ENCODE results near the gene APOBEC2. TPM values are rescaled to one million over a fixed set of nuclear protein-coding genes. Genes with fewer than 3 reads are reported as not detected.

Gene APOBEC2
- total and polyA plus RNA-seq, 2 of the 13 experiments (the other 11 are each of a cell fraction or from before 2014, with no cell fraction given) = 0.09 TPM; not detected in 1

DNA sequence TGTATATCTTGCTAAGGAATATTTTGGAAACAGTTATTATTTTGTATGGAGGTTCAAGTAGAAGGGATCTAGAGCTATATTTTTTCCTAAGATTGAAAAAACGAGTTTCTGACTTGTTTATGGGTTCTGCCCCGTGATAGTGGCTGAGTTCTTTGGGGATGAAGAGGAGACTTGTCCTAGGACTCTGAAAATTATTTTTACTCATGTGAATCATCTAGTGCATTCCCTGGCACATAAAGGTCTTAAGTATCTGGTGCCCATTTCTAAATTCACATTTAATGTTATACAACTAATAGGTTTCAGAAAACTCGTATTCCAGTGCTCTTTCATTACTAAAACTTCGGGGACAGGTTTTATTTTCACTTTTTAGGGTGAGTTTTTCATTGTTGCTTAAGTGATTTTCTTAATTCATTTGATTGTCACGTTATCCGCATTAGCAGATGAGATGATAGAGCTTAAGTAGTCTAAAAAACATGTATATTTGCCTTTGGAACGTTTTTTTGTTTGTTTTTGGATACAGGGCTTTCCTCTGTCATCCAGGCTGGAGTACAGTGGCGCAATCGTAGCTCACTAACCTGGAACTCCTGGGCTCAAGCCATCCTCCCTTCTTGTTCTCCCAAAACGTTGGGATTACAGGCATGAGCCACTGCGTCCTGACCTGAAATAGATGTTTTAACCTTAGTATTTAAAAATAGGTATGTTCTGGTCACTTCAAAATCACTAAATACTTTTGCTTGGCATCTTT is 21.9 kb downstream of the APOBEC2 start (continued):
- TF ChIP-seq, protein P1, sequence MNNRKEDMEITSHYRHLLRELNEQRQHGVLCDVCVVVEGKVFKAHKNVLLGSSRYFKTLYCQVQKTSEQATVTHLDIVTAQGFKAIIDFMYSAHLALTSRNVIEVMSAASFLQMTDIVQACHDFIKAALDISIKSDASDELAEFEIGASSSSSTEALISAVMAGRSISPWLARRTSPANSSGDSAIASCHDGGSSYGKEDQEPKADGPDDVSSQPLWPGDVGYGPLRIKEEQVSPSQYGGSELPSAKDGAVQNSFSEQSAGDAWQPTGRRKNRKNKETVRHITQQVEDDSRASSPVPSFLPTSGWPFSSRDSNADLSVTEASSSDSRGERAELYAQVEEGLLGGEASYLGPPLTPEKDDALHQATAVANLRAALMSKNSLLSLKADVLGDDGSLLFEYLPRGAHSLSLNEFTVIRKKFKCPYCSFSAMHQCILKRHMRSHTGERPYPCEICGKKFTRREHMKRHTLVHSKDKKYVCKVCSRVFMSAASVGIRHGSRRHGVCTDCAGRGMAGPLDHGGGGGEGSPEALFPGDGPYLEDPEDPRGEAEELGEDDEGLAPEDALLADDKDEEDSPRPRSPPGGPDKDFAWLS (CRISPR knock-in tag; IDR thresholded peaks at IDR 0.05; ENCODE audit: borderline replicate concordance) = no peak
- TF ChIP-seq SP140L (CRISPR knock-in tag; IDR thresholded peaks at IDR 0.05; ENCODE audit: borderline replicate concordance) = no peak
- peak; percentile 33; the same call in 1 of the 2 replicates for TF ChIP-seq ZSCAN29 (CRISPR knock-in tag; conservative IDR thresholded peaks at IDR 0.05)
- TF ChIP-seq GFI1 (CRISPR knock-in tag; IDR thresholded peaks at IDR 0.05; ENCODE audit: borderline replicate concordance) = no peak
- TF ChIP-seq LCORL (IDR thresholded peaks at IDR 0.05) = no peak
- peak; percentile 40; the same call in 1 of the 2 replicates for TF ChIP-seq LCORL (CRISPR knock-in tag; IDR thresholded peaks at IDR 0.05)
- TF ChIP-seq SOX6 (IDR thresholded peaks at IDR 0.05) = no peak
- 0 out of 2 replicates have a peak, but pooled peaks have one; percentile 25 for TF ChIP-seq SOX6 (CRISPR knock-in tag; IDR thresholded peaks at IDR 0.05)
- peak; percentile 38; the same call in 1 of the 2 replicates for TF ChIP-seq ZNF264 (CRISPR knock-in tag; IDR thresholded peaks at IDR 0.05)
- TF ChIP-seq EP300 (IDR thresholded peaks at IDR 0.05; ENCODE audit: low read depth in 2 of 2, low read length in 2 of 2) = 0 out of 4 replicates have a peak, but pooled peaks of 1 of the 2 experiments have one; percentile 23
- no peak for TF ChIP-seq EP300 (CRISPR knock-in tag; IDR thresholded peaks at IDR 0.05; ENCODE audit: borderline replicate concordance)
